HepG2 (cell line): Measurements from ENCODE around the gene MBD3L2B.
"Not testable (repeated sequence)": the region's sequence is repeated elsewhere in the genome, so short reads cannot be mapped to it uniquely, and the experiment has no call there.

Experiments used
- KDM5B ChIP-seq: sonication (generic); formaldehyde crosslinking; IDR thresholded peaks from 2 replicates; pipeline ENCODE4 v1.4.0; 2020; ENCODE audit warnings: missing genetic modification reagents, mild to moderate bottlenecking, borderline replicate concordance
- THRA ChIP-seq: sonication (generic); formaldehyde crosslinking; IDR thresholded peaks from 2 replicates; pipeline ENCODE4 v1.4.0; 2020; ENCODE audit warnings: missing genetic modification reagents, borderline replicate concordance

GRCh38 chr19:7055679-7056078 is 34.4 kb upstream of the MBD3L2B start:
- TF ChIP-seq THRA, KDM5B (CRISPR knock-in tag): not testable (repeated sequence)
